Measurements from ENCODE around the gene KIF25. TPM values are rescaled to one million over a fixed set of nuclear protein-coding genes. Genes with fewer than 3 reads are reported as not detected.

KIF25 gene
- total RNA-seq, 1 experiment from 2014 or later, result 0.59 TPM

GRCh38 chr6:168049277-168049676, 51.8 kb downstream of the KIF25 start:
- Histone ChIP-seq H2BK12ac (ENCODE audit: insufficient read length, low read depth, low read length) (no peak overlapping the region), H3K9me3 (ENCODE audit: control insufficient read depth, low read depth, low read length) (no peaks in the 10 kb centered on the region), H3K27me3 (ENCODE audit: insufficient read depth, low read length) (no peaks in the 10 kb centered on the region), H3K14ac (ENCODE audit: insufficient read depth, low read length) (no peak overlapping the region), H2BK5ac (ENCODE audit: insufficient read length, low read length) (no peak overlapping the region), H3K4me2 (ENCODE audit: insufficient read depth, insufficient read length, low read length) (no peak overlapping the region), H3K79me1 (ENCODE audit: insufficient read depth, low read depth, low read length, poor library complexity, severe bottlenecking) (no peaks in the 10 kb centered on the region), H4K8ac (replicated peaks; ENCODE audit: insufficient read length, low read depth, low read length) (no peak overlapping the region), H2BK15ac (ENCODE audit: low read depth, low read length) (no peak overlapping the region), H2AK5ac (ENCODE audit: insufficient read length, low read length) (no peak overlapping the region), H4K91ac (ENCODE audit: insufficient read length, low read depth, low read length) (no peak overlapping the region), H3K23ac (ENCODE audit: insufficient read length, low read depth, low read length) (no peak overlapping the region), H2BK120ac (ENCODE audit: low read depth, low read length, poor library complexity, severe bottlenecking) (no peak overlapping the region), H3K18ac (ENCODE audit: insufficient read length, low read depth, low read length) (no peak overlapping the region), H3K9ac (ENCODE audit: extremely low read depth, insufficient read length, low read length) (no peak overlapping the region), H3K4me1 (ENCODE audit: insufficient read depth, low read length) (no peaks in the 10 kb centered on the region), H3T11ph (ENCODE audit: low read length) (no peak overlapping the region), H3K79me2 (ENCODE audit: insufficient read depth, low read length) (no peaks in the 10 kb centered on the region), H3K27ac (ENCODE audit: insufficient read length, low read depth, low read length) (no peak overlapping the region), H2BK20ac (ENCODE audit: low read depth, low read length, poor library complexity, severe bottlenecking) (no peak overlapping the region), H2AFZ (ENCODE audit: low read length) (no peak overlapping the region), H3K23me2 (ENCODE audit: insufficient read length, low read depth, low read length, poor library complexity, severe bottlenecking) (no peaks in the 10 kb centered on the region), H4K20me1 (ENCODE audit: control insufficient read depth, insufficient read depth, insufficient read length) (no peaks in the 10 kb centered on the region), H4K5ac (ENCODE audit: insufficient read length, low read depth, low read length) (no peak overlapping the region), H3K56ac (ENCODE audit: insufficient read length, low read depth, low read length) (no peak overlapping the region), H3K4ac (ENCODE audit: low read depth, low read length) (no peak overlapping the region)
- no peak for TF ChIP-seq CTCF (conservative IDR thresholded peaks at IDR 0.05)
- no peak for DNase-seq
- WGBS (ENCODE audit: extremely low coverage, insufficient read length, low lambda C conversion rate), result no CpG with 5 or more reads among the region's 20 CpGs
- H3K4me3 Mint-ChIP-seq, result no peak overlapping the region
- H3K9me3 Mint-ChIP-seq, result no peaks in the 10 kb centered on the region
- peaks cover 0 to 4% of the 10 kb centered on the region in 2 experiments; a peak in 1 of 4 replicates for H3K4me1 Mint-ChIP-seq
- no peaks in the 10 kb centered on the region for H3K36me3 Mint-ChIP-seq (ENCODE audit: insufficient read depth in 1 of 3, low read depth in 3 of 3)
- H3K27me3 Mint-ChIP-seq (ENCODE audit: low read depth), result no peaks in the 10 kb centered on the region; the same call in 1 of the 2 replicates
- no peak overlapping the region; a peak in 1 of 7 replicates for H3K27ac Mint-ChIP-seq

All from H9 (cell line).